Transverse colon (tissue), 4 donors: Measurements from ENCODE around the gene DCTPP1. TPM values are rescaled to one million over a fixed set of nuclear protein-coding genes. Genes with fewer than 3 reads are reported as not detected.

Source experiments
- DNase-seq: peaks from one replicate; pipeline ENCODE4 v3.0.0-alpha.2; 2019
- H3K27ac ChIP-seq, 4 donors: fragments of 200-600 bp; sonication (generic); 2 replicates each; pipeline ENCODE4 v1.5.1; 2016 to 2018; ENCODE audit warnings: inconsistent platforms in 4 of 4
- H3K27me3 ChIP-seq: fragments of 200-600 bp; sonication (generic); 2 replicates; pipeline ENCODE4 v1.5.1; 2017; ENCODE audit warnings: inconsistent platforms
- H3K36me3 ChIP-seq, 4 donors: fragments of 200-600 bp; sonication (generic); 2 replicates each; pipeline ENCODE4 v1.5.1; 2017 to 2019; ENCODE audit warnings: inconsistent platforms in 4 of 4
- H3K4me1 ChIP-seq, 4 donors: fragments of 200-600 bp; sonication (generic); 2 replicates each; pipeline ENCODE4 v1.5.1; 2017 to 2020; ENCODE audit warnings: inconsistent platforms in 4 of 4
- H3K4me3 ChIP-seq, 4 donors: fragments of 200-600 bp; sonication (generic); 1 replicate in 1 of 4; 2 replicates in 3 of 4; pipeline versions ENCODE4 v1.5.1 to v1.6.1; 2017 to 2019; ENCODE audit warnings: inconsistent platforms in 4 of 4
- H3K9me3 ChIP-seq, 2 donors: fragments of 200-600 bp; sonication (generic); 2 replicates each; pipeline ENCODE4 v1.5.1; 2017 to 2019; ENCODE audit warnings: inconsistent platforms in 2 of 2
- EP300 ChIP-seq: sonication (generic); formaldehyde crosslinking; IDR thresholded peaks from one replicate; pipeline ENCODE4 v1.6.1; 2017; ENCODE audit warnings: antibody characterized with exemption, low read depth
- POLR2A ChIP-seq: fragments of 450-650 bp; IDR thresholded peaks from one replicate; pipeline ENCODE4 v1.6.1; 2016; ENCODE audit warnings: antibody characterized with exemption, mild to moderate bottlenecking, moderate library complexity
- POLR2AphosphoS5 ChIP-seq, 3 donors: sonication (generic); formaldehyde crosslinking; IDR thresholded peaks; one replicate each; pipeline ENCODE4 v1.6.1; 2016; ENCODE audit warnings: antibody characterized with exemption in 3 of 3
- WGBS, 2 donors: methylation state at CpG; one replicate each; pipeline ENCODE4 v1.1.5; 2018; ENCODE audit warnings: low coverage in 1 of 2; 5-methylcytosine and 5-hydroxymethylcytosine counted together
- in situ Hi-C, 4 donors: fragments of 200-750 bp; cut with MboI; loops; one replicate each; pipeline versions ENCODE4 v1.15.0 to v1.15.1; 2017; ENCODE audit warnings: low sequenced_read_pairs in 3 of 4, low pct_ligation_motif_present in 1 of 4, low pct_unique_long_range_greater_than_20kb in 1 of 4
- intact Hi-C: fragments of 100-400 bp; cut with DNase I; formaldehyde crosslinking; loops from one replicate; pipeline ENCODE4 v1.15.1; 2023; ENCODE audit warnings: low total_unique reads
- total RNA-seq, 4 donors: library from RNA; depleted of rRNA; stranded (reverse); fragments of >200 nt; gene quantifications; one replicate each; pipeline ENCODE4 v1.1.0, GENCODE V29; 2016
- TF ChIP-seq, protein P1 (sequence below), 5 experiments: fragments of 200-600 bp in 3 of 5; fragments of 450-650 bp in 2 of 5; sonication (generic) in 3 of 5; IDR thresholded peaks; 1 replicate in 2 of 5; 2 replicates in 3 of 5; pipeline ENCODE4 v1.5.1; 2016 to 2017; ENCODE audit warnings: antibody characterized with exemption in 5 of 5, inconsistent platforms in 3 of 5, mild to moderate bottlenecking in 2 of 5, moderate library complexity in 1 of 5

Gene DCTPP1
- total RNA-seq, 4 donors from 2014 or later: 35.2 to 74.1 (median 50.0) TPM

- H3K4me1 ChIP-seq: peaks cover 0 to 8% (median 5%) of the 10 kb centered on the region in 4 donors
- no peak for DNase-seq
- TF ChIP-seq POLR2A (no peak), POLR2AphosphoS5 (IDR thresholded peaks at IDR 0.05) (no peak), EP300 (no peak)
- TF ChIP-seq, protein P1, sequence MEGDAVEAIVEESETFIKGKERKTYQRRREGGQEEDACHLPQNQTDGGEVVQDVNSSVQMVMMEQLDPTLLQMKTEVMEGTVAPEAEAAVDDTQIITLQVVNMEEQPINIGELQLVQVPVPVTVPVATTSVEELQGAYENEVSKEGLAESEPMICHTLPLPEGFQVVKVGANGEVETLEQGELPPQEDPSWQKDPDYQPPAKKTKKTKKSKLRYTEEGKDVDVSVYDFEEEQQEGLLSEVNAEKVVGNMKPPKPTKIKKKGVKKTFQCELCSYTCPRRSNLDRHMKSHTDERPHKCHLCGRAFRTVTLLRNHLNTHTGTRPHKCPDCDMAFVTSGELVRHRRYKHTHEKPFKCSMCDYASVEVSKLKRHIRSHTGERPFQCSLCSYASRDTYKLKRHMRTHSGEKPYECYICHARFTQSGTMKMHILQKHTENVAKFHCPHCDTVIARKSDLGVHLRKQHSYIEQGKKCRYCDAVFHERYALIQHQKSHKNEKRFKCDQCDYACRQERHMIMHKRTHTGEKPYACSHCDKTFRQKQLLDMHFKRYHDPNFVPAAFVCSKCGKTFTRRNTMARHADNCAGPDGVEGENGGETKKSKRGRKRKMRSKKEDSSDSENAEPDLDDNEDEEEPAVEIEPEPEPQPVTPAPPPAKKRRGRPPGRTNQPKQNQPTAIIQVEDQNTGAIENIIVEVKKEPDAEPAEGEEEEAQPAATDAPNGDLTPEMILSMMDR (IDR thresholded peaks at IDR 0.05): no peak
- no peak overlapping the region for H3K4me3 ChIP-seq
- WGBS, 2 donors: 70 to 100% methylated on average over 1 to 4 of the region's 4 CpGs
- no peak overlapping the region for H3K27ac ChIP-seq
- intact Hi-C loops (no loop called here), in situ Hi-C loops (loop anchor here in 2 of 4 donors (10.0 to 25.0 kb wide), 3 partner anchors 90 to 170 kb away; partner anchors contain the start of genes ZNF688 (in 1 of the 2), ZNF764 (in 1 of the 2) and ZNF768 (in 1 of the 2))
- H3K27me3 ChIP-seq: no peaks in the 10 kb centered on the region
- H3K9me3 ChIP-seq: no peaks in the 10 kb centered on the region
- H3K36me3 ChIP-seq: no peaks in the 10 kb centered on the region
Measured at GRCh38 chr16:30434852-30435251, 5.0 kb upstream of the DCTPP1 start.

- WGBS, 2 donors: 64 to 86% methylated on average over 4 to 19 of the region's 19 CpGs
- DNase-seq: no peak
- TF ChIP-seq EP300 (no peak), POLR2AphosphoS5 (IDR thresholded peaks at IDR 0.05) (no peak), POLR2A (no peak)
- TF ChIP-seq, protein P1 (IDR thresholded peaks at IDR 0.05): peak in 1 of 5 experiments; percentile 43
- peak overlapping the region in 3 of 4 donors; percentile 58 to 70 (median 69) for H3K4me3 ChIP-seq
- no peaks in the 10 kb centered on the region for H3K27me3 ChIP-seq
- H3K27ac ChIP-seq: peak overlapping the region; percentile 88 to 92 (median 90)
- no peaks in the 10 kb centered on the region for H3K36me3 ChIP-seq
- in situ Hi-C loops: loop anchor here in 2 of 4 donors (10.0 to 25.0 kb wide), 3 partner anchors 94 to 174 kb away; partner anchors contain the start of genes ZNF688 (in 1 of the 2), ZNF764 (in 1 of the 2) and ZNF768 (in 1 of the 2)
- H3K4me1 ChIP-seq: peaks cover 0 to 23% (median 17%) of the 10 kb centered on the region in 4 donors
- H3K9me3 ChIP-seq: no peaks in the 10 kb centered on the region
- intact Hi-C loops: no loop called here
Measured at GRCh38 chr16:30430428-30430970, 669 bp upstream of the DCTPP1 start.

- intact Hi-C loops: no loop called here
Measured at GRCh38 chr16:30429418-30429677, 482 bp downstream of the DCTPP1 start.

DNA sequence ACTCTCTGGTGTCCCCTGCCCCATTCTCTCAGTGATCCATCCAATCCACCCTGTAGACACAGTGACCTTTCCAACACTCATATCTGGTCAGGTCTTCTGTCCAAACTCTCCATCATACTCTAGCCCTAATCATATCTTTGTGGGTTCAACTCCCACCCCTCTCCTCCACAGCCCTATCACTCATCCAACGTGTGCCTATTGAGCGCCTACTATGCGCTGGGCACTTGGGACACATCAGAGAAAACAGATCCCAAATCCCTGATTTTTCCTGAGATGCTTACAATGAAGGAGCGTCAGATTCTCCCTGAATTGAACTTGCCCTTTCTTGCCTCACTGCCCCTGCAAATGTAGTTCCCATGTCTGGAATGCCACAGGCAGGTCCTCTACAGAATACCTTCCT, 1.8 kb downstream of the DCTPP1 start:
- in situ Hi-C loops (loop anchor here in 1 of 4 donors (25.0 kb wide), 1 partner anchor 134 kb away; the partner anchor contains the start of genes ZNF688 and ZNF764), intact Hi-C loops (no loop called here)
- 91 to 94% methylated on average over 4 of the region's 4 CpGs for WGBS, 2 donors
- no peak overlapping the region for H3K4me3 ChIP-seq
- TF ChIP-seq EP300 (no peak), POLR2AphosphoS5 (IDR thresholded peaks at IDR 0.05) (no peak), POLR2A (no peak)
- TF ChIP-seq, protein P1 (IDR thresholded peaks at IDR 0.05): no peak
- H3K27ac ChIP-seq: peak overlapping the region in 1 of 4 donors; percentile 89
- peaks cover 0 to 23% (median 17%) of the 10 kb centered on the region in 4 donors for H3K4me1 ChIP-seq
- no peaks in the 10 kb centered on the region for H3K9me3 ChIP-seq
- DNase-seq: no peak
- peaks cover 0 to 13% (median 5%) of the 10 kb centered on the region in 4 donors for H3K36me3 ChIP-seq
- H3K27me3 ChIP-seq: no peaks in the 10 kb centered on the region

More at GRCh38 chr16:30429418-30429677, 482 bp downstream of the DCTPP1 start:
- Histone ChIP-seq H3K36me3 (no peaks in the 10 kb centered on the region), H3K9me3 (no peaks in the 10 kb centered on the region), H3K4me1 (peaks cover 0 to 23% (median 17%) of the 10 kb centered on the region in 4 donors), H3K27me3 (no peaks in the 10 kb centered on the region), H3K27ac (peak overlapping the region; percentile 88 to 92 (median 90)), H3K4me3 (peak overlapping the region; percentile 51 to 70 (median 64))
- TF ChIP-seq POLR2A (no peak), POLR2AphosphoS5 (IDR thresholded peaks at IDR 0.05) (no peak), EP300 (no peak)
- TF ChIP-seq, protein P1 (IDR thresholded peaks at IDR 0.05): no peak
- no peak for DNase-seq
- in situ Hi-C loops: loop anchor here in 1 of 4 donors (25.0 kb wide), 1 partner anchor 133 kb away; the partner anchor contains the start of genes ZNF688 and ZNF764
- WGBS, 2 donors: 0 to 1% methylated on average over 2 to 10 of the region's 11 CpGs
